SJCRH30 (cell line): ENCODE data around the gene PDCD7. TPM values are rescaled to one million over a fixed set of nuclear protein-coding genes. Genes with fewer than 3 reads are reported as not detected.
"Not testable (repeated sequence)": the region's sequence is repeated elsewhere in the genome, so short reads cannot be mapped to it uniquely, and the experiment has no call there.

Experiments used
- DNase-seq, 2 experiments: peaks; one replicate each; pipeline ENCODE4 v3.0.0-alpha.2; 2015 to 2020
- H3K27ac ChIP-seq: fragments of 250-450 bp; sonication (Bioruptor Pico); 2 replicates; pipeline ENCODE4 v1.5.1; 2020; ENCODE audit warnings: mild to moderate bottlenecking, moderate library complexity
- H3K27me3 ChIP-seq: fragments of 250-450 bp; sonication (Bioruptor Pico); 2 replicates; pipeline ENCODE4 v1.5.1; 2020; ENCODE audit warnings: mild to moderate bottlenecking, moderate library complexity
- H3K36me3 ChIP-seq: fragments of 250-450 bp; sonication (Bioruptor Pico); 2 replicates; pipeline ENCODE4 v1.5.1; 2020; ENCODE audit warnings: mild to moderate bottlenecking, moderate library complexity
- H3K4me1 ChIP-seq: fragments of 250-450 bp; sonication (Bioruptor Pico); 2 replicates; pipeline ENCODE4 v1.5.1; 2020; ENCODE audit warnings: mild to moderate bottlenecking, moderate library complexity
- H3K4me3 ChIP-seq: fragments of 250-450 bp; sonication (Bioruptor Pico); 2 replicates; pipeline ENCODE4 v1.5.1; 2020; ENCODE audit warnings: mild to moderate bottlenecking, moderate library complexity
- H3K9me3 ChIP-seq: fragments of 250-450 bp; sonication (Bioruptor Pico); replicated peaks from 2 replicates; pipeline ENCODE4 v1.5.1; 2020; ENCODE audit warnings: mild to moderate bottlenecking, moderate library complexity
- total RNA-seq: library from RNA; depleted of rRNA; stranded (reverse); fragments of >200 nt; shearing (Covaris generic); gene quantifications from 2 replicates; pipeline ENCODE4 v1.2.3, GENCODE V29; 2014; rRNA removed

The PDCD7 gene
- 22.8 and 25.4 TPM in 2 replicates for total RNA-seq

- peak; percentile 87 to 92 for DNase-seq
- H3K9me3 ChIP-seq: peaks cover 4% of the 10 kb centered on the region; the same call in 1 of the 2 replicates
- no peaks in the 10 kb centered on the region for H3K36me3 ChIP-seq
- H3K4me1 ChIP-seq: no peaks in the 10 kb centered on the region
- no peaks in the 10 kb centered on the region for H3K27me3 ChIP-seq
- H3K27ac ChIP-seq: peak within 1 kb of the TSS; percentile 59; the same call in 1 of the 2 replicates
- H3K4me3 ChIP-seq: peak within 1 kb of the TSS; percentile 91
Measured at GRCh38 chr15:65133548-65134200, at the start of gene PDCD7. Gene PDCD7 (minus strand): TSS chr15:65133808. CDS start chr15:65133781, 27 bp downstream.

GRCh38 chr15:65182538-65182937 lies 48.9 kb upstream of the PDCD7 start:
- H3K36me3 ChIP-seq: peaks cover 30% of the 10 kb centered on the region
- peaks cover 8% of the 10 kb centered on the region for H3K4me1 ChIP-seq
- no peak for DNase-seq
- H3K27me3 ChIP-seq: no peaks in the 10 kb centered on the region
- no peak overlapping the region for H3K4me3 ChIP-seq
- no peaks in the 10 kb centered on the region for H3K9me3 ChIP-seq
- no peak overlapping the region for H3K27ac ChIP-seq

- not testable (repeated sequence) for H3K4me3 ChIP-seq, H3K9me3 ChIP-seq, H3K27me3 ChIP-seq, H3K27ac ChIP-seq, H3K4me1 ChIP-seq
- H3K36me3 ChIP-seq: peaks cover 33% of the 10 kb centered on the region
- peak in 1 of 2 experiments; percentile 41 for DNase-seq
Measured at GRCh38 chr15:65181582-65182353, 48.2 kb upstream of the PDCD7 start.

GRCh38 chr15:65180167-65180566 lies 46.6 kb upstream of the PDCD7 start:
- no peaks in the 10 kb centered on the region for H3K9me3 ChIP-seq
- no peak for DNase-seq
- no peaks in the 10 kb centered on the region for H3K27me3 ChIP-seq
- no peak overlapping the region for H3K27ac ChIP-seq
- H3K36me3 ChIP-seq: peaks cover 43% of the 10 kb centered on the region
- H3K4me1 ChIP-seq: peaks cover 8% of the 10 kb centered on the region
- H3K4me3 ChIP-seq: no peak overlapping the region

GRCh38 chr15:65177901-65178300 lies 44.3 kb upstream of the PDCD7 start:
- Histone ChIP-seq H3K36me3 (peaks cover 54% of the 10 kb centered on the region), H3K27ac (no peak overlapping the region), H3K27me3 (no peaks in the 10 kb centered on the region), H3K4me3 (no peak overlapping the region), H3K9me3 (no peaks in the 10 kb centered on the region), H3K4me1 (peaks cover 14% of the 10 kb centered on the region)
- no peak for DNase-seq

GRCh38 chr15:65176056-65176455 lies 42.4 kb upstream of the PDCD7 start:
- Histone ChIP-seq H3K27me3 (no peaks in the 10 kb centered on the region), H3K27ac (no peak overlapping the region), H3K9me3 (no peaks in the 10 kb centered on the region), H3K4me1 (peaks cover 9% of the 10 kb centered on the region), H3K36me3 (peaks cover 56% of the 10 kb centered on the region), H3K4me3 (no peak overlapping the region)
- no peak for DNase-seq

GRCh38 chr15:65175511-65175910 lies 41.9 kb upstream of the PDCD7 start:
- Histone ChIP-seq H3K36me3 (peaks cover 56% of the 10 kb centered on the region), H3K27ac (no peak overlapping the region), H3K4me1 (peaks cover 9% of the 10 kb centered on the region), H3K9me3 (no peaks in the 10 kb centered on the region), H3K4me3 (no peak overlapping the region), H3K27me3 (no peaks in the 10 kb centered on the region)
- no peak for DNase-seq

GRCh38 chr15:65174509-65174908 lies 40.9 kb upstream of the PDCD7 start:
- H3K27ac ChIP-seq: no peak overlapping the region; the same call in 1 of the 2 replicates
- no peaks in the 10 kb centered on the region for H3K27me3 ChIP-seq
- H3K4me3 ChIP-seq: no peak overlapping the region
- peak; percentile 77 to 83 for DNase-seq
- no peaks in the 10 kb centered on the region for H3K9me3 ChIP-seq
- peaks cover 9% of the 10 kb centered on the region for H3K4me1 ChIP-seq
- H3K36me3 ChIP-seq: peaks cover 55% of the 10 kb centered on the region

- Histone ChIP-seq H3K9me3 (no peaks in the 10 kb centered on the region), H3K4me3 (no peak overlapping the region), H3K27ac (no peak overlapping the region), H3K36me3 (peaks cover 39% of the 10 kb centered on the region), H3K4me1 (peaks cover 9% of the 10 kb centered on the region; the same call in 1 of the 2 replicates), H3K27me3 (no peaks in the 10 kb centered on the region)
- no peak for DNase-seq
Measured at GRCh38 chr15:65172531-65172930, 38.9 kb upstream of the PDCD7 start.

GRCh38 chr15:65171428-65171827 lies 37.8 kb upstream of the PDCD7 start:
- H3K9me3 ChIP-seq: no peaks in the 10 kb centered on the region
- H3K4me3 ChIP-seq: no peak overlapping the region
- peaks cover 39% of the 10 kb centered on the region for H3K36me3 ChIP-seq
- H3K27me3 ChIP-seq: no peaks in the 10 kb centered on the region
- no peak for DNase-seq
- H3K27ac ChIP-seq: no peak overlapping the region
- peaks cover 9% of the 10 kb centered on the region; the same call in 1 of the 2 replicates for H3K4me1 ChIP-seq

- no peaks in the 10 kb centered on the region for H3K4me1 ChIP-seq
- DNase-seq: no peak
- H3K36me3 ChIP-seq: peaks cover 48% of the 10 kb centered on the region
- H3K4me3 ChIP-seq: no peak overlapping the region
- H3K9me3 ChIP-seq: no peaks in the 10 kb centered on the region; the same call in 1 of the 2 replicates
- no peak overlapping the region for H3K27ac ChIP-seq
- no peaks in the 10 kb centered on the region for H3K27me3 ChIP-seq
Measured at GRCh38 chr15:65165875-65166274, 32.3 kb upstream of the PDCD7 start.

- no peak for DNase-seq
- Histone ChIP-seq H3K4me1 (no peaks in the 10 kb centered on the region), H3K36me3 (peaks cover 36% of the 10 kb centered on the region), H3K27me3 (no peaks in the 10 kb centered on the region), H3K9me3 (no peaks in the 10 kb centered on the region; the same call in 1 of the 2 replicates), H3K27ac (no peak overlapping the region), H3K4me3 (no peak overlapping the region)
Measured at GRCh38 chr15:65164139-65164538, 30.5 kb upstream of the PDCD7 start.

- Histone ChIP-seq H3K4me1 (no peaks in the 10 kb centered on the region), H3K27me3 (no peaks in the 10 kb centered on the region), H3K4me3 (no peak overlapping the region), H3K36me3 (peaks cover 44% of the 10 kb centered on the region), H3K9me3 (no peaks in the 10 kb centered on the region; the same call in 1 of the 2 replicates), H3K27ac (no peak overlapping the region)
- DNase-seq: no peak
Measured at GRCh38 chr15:65163041-65163440, 29.4 kb upstream of the PDCD7 start.

- Histone ChIP-seq H3K27me3 (no peaks in the 10 kb centered on the region), H3K4me1 (no peaks in the 10 kb centered on the region), H3K36me3 (peaks cover 66% of the 10 kb centered on the region), H3K4me3 (no peak overlapping the region), H3K27ac (no peak overlapping the region), H3K9me3 (no peaks in the 10 kb centered on the region)
- no peak for DNase-seq
Measured at GRCh38 chr15:65156692-65157091, 23.1 kb upstream of the PDCD7 start.

- peaks cover 75% of the 10 kb centered on the region for H3K36me3 ChIP-seq
- no peak overlapping the region for H3K27ac ChIP-seq
- no peak overlapping the region for H3K4me3 ChIP-seq
- no peaks in the 10 kb centered on the region for H3K27me3 ChIP-seq
- no peak for DNase-seq
- H3K4me1 ChIP-seq: no peaks in the 10 kb centered on the region
- H3K9me3 ChIP-seq: no peaks in the 10 kb centered on the region
Measured at GRCh38 chr15:65154720-65155119, 21.1 kb upstream of the PDCD7 start.
